ENCODE results near the gene RFC1. TPM values are rescaled to one million over a fixed set of nuclear protein-coding genes. Genes with fewer than 3 reads are reported as not detected.

RFC1 gene
- total and polyA plus RNA-seq, 2 donors (not counting 1 experiment from before 2014, with no cell fraction given), result 31.3 to 44.4 TPM

GRCh38 chr4:39243462-39243861, 122.7 kb downstream of the RFC1 start:
- H3K36me3 ChIP-seq (ENCODE audit: control insufficient read depth, insufficient read depth, low read length), result no peaks in the 10 kb centered on the region
- no peak overlapping the region for H3K4me3 ChIP-seq (replicated peaks in 1 of 4; ENCODE audit: control extremely low read depth in 1 of 4, insufficient read depth in 1 of 4, low read depth in 3 of 4, low read length in 4 of 4)
- no peak overlapping the region for H3K9ac ChIP-seq (ENCODE audit: insufficient read depth, low read length)
- H3K27ac ChIP-seq (ENCODE audit: insufficient read depth, low read length), result no peak overlapping the region
- no peak overlapping the region for H2AFZ ChIP-seq (ENCODE audit: low read length)
- TF ChIP-seq CTCF (conservative IDR thresholded peaks at IDR 0.05 in 1 of 2, IDR thresholded peaks at IDR 0.05 in 1 of 2; ENCODE audit: low read depth in 1 of 2, low read length in 2 of 2) (no peak), EZH2 (IDR thresholded peaks at IDR 0.05; ENCODE audit: low read length, missing control alignments) (no peak)
- H3K4me2 ChIP-seq (ENCODE audit: extremely low read depth, insufficient read depth, low read length), result no peak overlapping the region
- H3K27me3 ChIP-seq (ENCODE audit: control insufficient read depth, insufficient read depth, low read length), result no peaks in the 10 kb centered on the region
- H3K9me3 ChIP-seq (ENCODE audit: control insufficient read depth, insufficient read depth, low read depth, low read length), result no peaks in the 10 kb centered on the region
- H3K4me1 ChIP-seq (ENCODE audit: control insufficient read depth, extremely low read depth, insufficient read depth, low read length), result no peaks in the 10 kb centered on the region
- H3K79me2 ChIP-seq (ENCODE audit: control insufficient read depth, insufficient read depth, low read length), result no peaks in the 10 kb centered on the region
- DNase-seq (ENCODE audit: low read depth in 2 of 2), result no peak
- no peaks in the 10 kb centered on the region for H4K20me1 ChIP-seq (ENCODE audit: control insufficient read depth, extremely low read depth, insufficient read depth, low read length)

Other genes with a start within 250 kb of the RFC1 start
- 34.8 and 37.0 TPM in 2 replicates for gene WDR19, start 183.8 kb downstream of the RFC1 start, total RNA-seq
- 23.5 and 36.0 TPM in 2 replicates for gene WDR19, start 183.8 kb downstream of the RFC1 start, polyA plus RNA-seq
- gene KLB, start 40.6 kb upstream of the RFC1 start, total RNA-seq, result not detected in 2 replicates
- not detected in 2 replicates for gene KLB, start 40.6 kb upstream of the RFC1 start, polyA plus RNA-seq
- gene RPL9, start 92.6 kb upstream of the RFC1 start, total RNA-seq, result 2,253 and 4,642 TPM in 2 replicates
- gene RPL9, start 92.6 kb upstream of the RFC1 start, polyA plus RNA-seq, result 1,161 and 1,426 TPM in 2 replicates
- gene LIAS, start 92.7 kb upstream of the RFC1 start, total RNA-seq, result 8.0 and 8.6 TPM in 2 replicates
- 7.1 and 9.6 TPM in 2 replicates for gene LIAS, start 92.7 kb upstream of the RFC1 start, polyA plus RNA-seq
- gene UGDH, start 161.1 kb upstream of the RFC1 start, total RNA-seq, result 85.9 and 93.7 TPM in 2 replicates
- gene UGDH, start 161.1 kb upstream of the RFC1 start, polyA plus RNA-seq, result 154 and 182 TPM in 2 replicates

Measured in fibroblast of lung (primary cell).